GM12878 (cell line): ENCODE measurements around the gene PTTG1. TPM values are rescaled to one million over a fixed set of nuclear protein-coding genes. Genes with fewer than 3 reads are reported as not detected.

ENCODE experiments used
- ATAC-seq: fragments of 200-7000 bp; cut with Tn5 transposase; 3 replicates; pipeline ENCODE4 v1.9.1; 2020; ENCODE audit warnings: mild to moderate bottlenecking, moderate library complexity
- BruUV-seq: library from RNA; stranded (reverse); fragments of 400-500 nt; replicated peaks from 2 replicates; lab custom pipeline; 2021; lab: Mats Ljungman, UMichigan
- CTCF ChIA-PET: fragments of 300-600 bp; sonication (Branson Sonifier 250); formaldehyde crosslinking; extraction: SDS; loops from one replicate; lab custom pipeline; 2021; ENCODE audit warnings: inconsistent platforms; lab: Yijun Ruan, JAX
- POLR2A ChIA-PET: fragments of 350-600 bp; formaldehyde crosslinking; extraction: SDS; loops from one replicate; lab custom pipeline; 2021; ENCODE audit warnings: inconsistent platforms; lab: Charles Lee
- RAD21 ChIA-PET: fragments of 300-600 bp; sonication (Branson Sonifier 250); formaldehyde crosslinking; loops from one replicate; lab custom pipeline; 2023; ENCODE audit warnings: antibody characterized with exemption; ENCODE audit not compliant: unreplicated experiment; lab: Charles Lee
- SMC1A ChIA-PET: fragments of 300-600 bp; sonication (Branson Sonifier 250); formaldehyde crosslinking; loops from one replicate; lab custom pipeline; 2023; ENCODE audit not compliant: unreplicated experiment, uncharacterized antibody; lab: Charles Lee
- DNase-seq: peaks from one replicate; pipeline ENCODE4 v3.0.0-alpha.2; 2011; ENCODE audit warnings: low read depth, low spot score
- FAIRE-seq: peaks from 3 replicates; lab custom pipeline; 2011; peaks lifted over from hg19 to GRCh38; lab: Jason Lieb, UNC
- H2AFZ ChIP-seq: 2 replicates; pipeline ENCODE4 v1.6.0; 2011; ENCODE audit warnings: low read depth, low read length, control low read depth; ENCODE audit not compliant: control insufficient read depth
- H3K27ac ChIP-seq: 2 replicates; pipeline ENCODE4 v1.5.1; 2011; ENCODE audit warnings: control low read depth; ENCODE audit not compliant: control insufficient read depth, insufficient read depth
- H3K27me3 ChIP-seq, 2 experiments: replicated peaks in 1 of 2; 2 replicates each; pipeline versions ENCODE4 v1.6.0 to v1.6.1; 2011; ENCODE audit warnings: low read length in 1 of 2; ENCODE audit not compliant: control insufficient read depth in 2 of 2, insufficient read depth in 2 of 2
- H3K36me3 ChIP-seq, 2 experiments: 2 replicates each; pipeline ENCODE4 v1.5.1; 2011; ENCODE audit warnings: low read length in 1 of 2; ENCODE audit not compliant: control insufficient read depth in 2 of 2, insufficient read depth in 2 of 2
- H3K4me1 ChIP-seq: 2 replicates; pipeline ENCODE4 v1.6.1; 2011; ENCODE audit warnings: mild to moderate bottlenecking, low read length, moderate library complexity, mixed read lengths; ENCODE audit not compliant: control insufficient read depth, insufficient read depth
- H3K4me2 ChIP-seq: 2 replicates; pipeline ENCODE4 v1.6.0; 2011; ENCODE audit warnings: control low read depth; ENCODE audit not compliant: control insufficient read depth, insufficient read depth
- H3K4me3 ChIP-seq: fragments of 200-600 bp; sonication (generic); 2 replicates; pipeline ENCODE4 v1.5.1; 2016
- H3K79me2 ChIP-seq: 2 replicates; pipeline ENCODE4 v1.6.0; 2011; ENCODE audit warnings: low read length; ENCODE audit not compliant: control insufficient read depth, insufficient read depth
- H3K9ac ChIP-seq: 2 replicates; pipeline ENCODE4 v1.8.0; 2011; ENCODE audit warnings: low read length, control low read depth, mixed read lengths; ENCODE audit not compliant: control insufficient read depth, insufficient read depth
- H3K9me3 ChIP-seq: replicated peaks from 3 replicates; pipeline ENCODE4 v1.5.1; 2011; ENCODE audit warnings: mild to moderate bottlenecking, low read length; ENCODE audit not compliant: control insufficient read depth, insufficient read depth
- H4K20me1 ChIP-seq: 2 replicates; pipeline ENCODE4 v1.6.0; 2011; ENCODE audit not compliant: control insufficient read depth, insufficient read depth
- BACH1 ChIP-seq: fragments of 450-650 bp; IDR thresholded peaks from 2 replicates; pipeline ENCODE4 v1.6.1; 2017; ENCODE audit warnings: mild to moderate bottlenecking, borderline replicate concordance
- BCL11A ChIP-seq: IDR thresholded peaks from 2 replicates; pipeline ENCODE4 v1.6.1; 2011; ENCODE audit warnings: low read depth, low read length
- CBX3 ChIP-seq: fragments of 200-600 bp; sonication (generic); IDR thresholded peaks from 2 replicates; pipeline ENCODE4 v1.6.1; 2016; ENCODE audit warnings: low read depth, borderline replicate concordance
- ETV6 ChIP-seq, 2 experiments: fragments of 450-650 bp in 1 of 2; IDR thresholded peaks in 1 of 2; conservative IDR thresholded peaks in 1 of 2; 2 replicates each; pipeline ENCODE4 v1.6.1; 2014; ENCODE audit warnings: antibody characterized with exemption in 1 of 2, borderline replicate concordance in 1 of 2, low read depth in 1 of 2, mild to moderate bottlenecking in 1 of 2, moderate library complexity in 1 of 2
- HCFC1 ChIP-seq: fragments of 150-350 bp; IDR thresholded peaks from 2 replicates; pipeline ENCODE4 v1.6.1; 2014; ENCODE audit warnings: low read length
- IKZF2 ChIP-seq, 2 experiments: fragments of 450-650 bp; IDR thresholded peaks; 2 replicates each; pipeline ENCODE4 v1.6.1; 2017; ENCODE audit warnings: mild to moderate bottlenecking in 2 of 2, moderate library complexity in 2 of 2
- IRF3 ChIP-seq: fragments of 450-650 bp; IDR thresholded peaks from 2 replicates; pipeline ENCODE4 v1.6.1; 2014; ENCODE audit warnings: mild to moderate bottlenecking
- KAT2A ChIP-seq: conservative IDR thresholded peaks from 2 replicates; pipeline ENCODE4 v1.6.1; 2011; ENCODE audit warnings: low read depth, low read length; ENCODE audit not compliant: control insufficient read depth
- KDM1A ChIP-seq: fragments of 200-600 bp; sonication (generic); IDR thresholded peaks from 2 replicates; pipeline ENCODE4 v1.6.1; 2016; ENCODE audit warnings: borderline replicate concordance
- MYB ChIP-seq: fragments of 150-350 bp; IDR thresholded peaks from 2 replicates; pipeline ENCODE4 v1.6.1; 2014; ENCODE audit warnings: mild to moderate bottlenecking, low read depth, low read length, borderline replicate concordance
- NBN ChIP-seq: fragments of 450-650 bp; IDR thresholded peaks from 2 replicates; pipeline ENCODE4 v1.6.1; 2016
- NFYA ChIP-seq: IDR thresholded peaks from 2 replicates; pipeline ENCODE4 v1.6.1; 2011; ENCODE audit warnings: low read depth, mild to moderate bottlenecking, low read length, improper control_type of control experiment, borderline replicate concordance
- NFYB ChIP-seq: IDR thresholded peaks from 2 replicates; pipeline ENCODE4 v1.6.1; 2011; ENCODE audit warnings: low read depth, mild to moderate bottlenecking, low read length, improper control_type of control experiment, moderate library complexity; ENCODE audit not compliant: insufficient read depth
- NR2C1 ChIP-seq: fragments of 450-650 bp; IDR thresholded peaks from 2 replicates; pipeline ENCODE4 v1.6.1; 2017; ENCODE audit warnings: antibody characterized with exemption, mild to moderate bottlenecking, moderate library complexity
- PAX8 ChIP-seq: fragments of 450-650 bp; IDR thresholded peaks from 2 replicates; pipeline ENCODE4 v1.6.1; 2017; ENCODE audit warnings: mild to moderate bottlenecking, moderate library complexity
- POU2F2 ChIP-seq: IDR thresholded peaks from 3 replicates; pipeline ENCODE4 v1.6.1; 2011; ENCODE audit warnings: low read depth, mild to moderate bottlenecking, low read length, borderline replicate concordance
- SIX5 ChIP-seq: IDR thresholded peaks from 2 replicates; pipeline ENCODE4 v1.6.1; 2011; ENCODE audit warnings: mild to moderate bottlenecking, low read depth, low read length, moderate library complexity; ENCODE audit not compliant: severe bottlenecking
- TCF3 ChIP-seq: IDR thresholded peaks from 2 replicates; pipeline ENCODE4 v1.6.1; 2012; ENCODE audit warnings: low read depth, mild to moderate bottlenecking, low read length, borderline replicate concordance; ENCODE audit not compliant: insufficient read depth
- TCF7 ChIP-seq: IDR thresholded peaks from 2 replicates; pipeline ENCODE4 v1.6.1; 2014; ENCODE audit warnings: antibody characterized with exemption, borderline replicate concordance
- WRNIP1 ChIP-seq: IDR thresholded peaks from 2 replicates; pipeline ENCODE4 v1.6.1; 2011; ENCODE audit warnings: low read depth, low read length, improper control_type of control experiment, borderline replicate concordance
- ZNF207 ChIP-seq: fragments of 450-650 bp; IDR thresholded peaks from 2 replicates; pipeline ENCODE4 v1.6.1; 2014; ENCODE audit warnings: antibody characterized with exemption, mild to moderate bottlenecking, borderline replicate concordance
- WGBS: methylation state at CpG from one replicate; pipeline ENCODE4 v1.1.6; 2016; ENCODE audit warnings: low lambda C conversion rate; ENCODE audit not compliant: insufficient replicate concordance, insufficient coverage; ENCODE audit errors: missing lambda C conversion rate; 5-methylcytosine and 5-hydroxymethylcytosine counted together
- in situ Hi-C: fragments of 300-500 bp; cut with MboI; formaldehyde crosslinking; loops from 9 replicates; pipeline ENCODE4 v1.14.3; 2018; ENCODE audit warnings: mixed read lengths
- intact Hi-C: fragments of 100-400 bp; cut with micrococcal nuclease; formaldehyde crosslinking; loops from one replicate; pipeline ENCODE4 v1.14.2; 2022; ENCODE audit not compliant: unreplicated experiment
- polyA plus RNA-seq, 11 experiments: library from polyadenylated mRNA; depleted of rRNA in 4 of 11; unstranded in 6 of 11; stranded (reverse) in 5 of 11; fragments of >200 nt; fragmentation: Nextera tagmentation in 4 of 11; fragmentation: Illumina TruSeq in 1 of 11; extraction: Ambion mirVana in 4 of 11; extraction: Trizol in 1 of 11; gene quantifications; 1 replicate in 1 of 11; 2 replicates in 10 of 11; pipeline versions ENCODE4 v1.2.1 to v1.2.3, GENCODE V29; 2011 to 2016; ENCODE audit warnings: inconsistent platforms in 2 of 11, missing spikeins in 2 of 11, low read depth in 1 of 11
- total RNA-seq, 4 experiments: library from RNA; depleted of rRNA in 3 of 4; stranded (reverse); fragments of >200 nt in 3 of 4; fragmentation: Illumina TruSeq in 1 of 4; extraction: Trizol in 1 of 4; gene quantifications; 2 replicates each; pipeline versions ENCODE4 v1.2.1 to v1.2.3, GENCODE V29; 2013 to 2021
- TF ChIP-seq, protein P1 (sequence below): IDR thresholded peaks from 2 replicates; pipeline ENCODE4 v1.6.1; 2011; ENCODE audit warnings: low read depth, mild to moderate bottlenecking, low read length, moderate library complexity, borderline replicate concordance; ENCODE audit errors: extremely low read depth
- TF ChIP-seq, protein P2 (sequence below): IDR thresholded peaks from 2 replicates; pipeline ENCODE4 v1.6.1; 2012; ENCODE audit warnings: low read depth, low read length, improper control_type of control experiment

Gene PTTG1
- total and polyA plus RNA-seq, 10 of the 15 experiments (the other 5 are each of a cell fraction or from before 2014, with no cell fraction given) = 154 to 1,033 (median 377) TPM

- TF ChIP-seq IRF3 (no peak), PAX8 (no peak), BCL11A (no peak), WRNIP1 (no peak), CBX3 (no peak), IKZF2 (IDR thresholded peaks at IDR 0.05) (no peak)
These were observed 22.8 kb downstream of the PTTG1 start (continued) for GRCh38 chr5:160444407-160444806.

DNA sequence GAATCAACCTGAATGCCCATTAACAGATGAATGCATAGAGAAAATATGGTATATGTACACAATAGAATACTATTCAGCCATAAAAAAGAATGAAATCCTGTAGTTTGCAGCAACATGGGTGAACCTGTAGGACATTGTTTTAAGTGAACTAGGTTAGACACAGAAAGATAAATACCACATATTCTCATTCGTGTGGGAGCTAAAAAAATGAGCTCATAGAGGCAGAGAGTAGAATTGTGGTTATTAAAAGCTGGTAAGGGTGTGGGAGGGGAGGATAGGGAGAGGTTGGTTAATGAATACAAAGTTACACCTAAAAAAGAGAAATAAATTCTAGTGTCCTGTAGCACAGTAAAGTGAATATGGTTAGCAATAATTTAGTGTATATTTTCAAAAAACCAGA is 23.5 kb downstream of the PTTG1 start:
- peaks cover 11% of the 10 kb centered on the region for H3K9me3 ChIP-seq
- H3K9ac ChIP-seq = no peak overlapping the region
- peaks cover 62% of the 10 kb centered on the region for H3K4me1 ChIP-seq
- H3K4me3 ChIP-seq = no peak overlapping the region
- in situ Hi-C loops (no loop called here), intact Hi-C loops (no loop called here)
- H3K36me3 ChIP-seq = no peaks in the 10 kb centered on the region
- no peak for DNase-seq
- H3K27me3 ChIP-seq = no peaks in the 10 kb centered on the region
- POLR2A ChIA-PET = interaction anchor here (0.9 to 2.4 kb wide), 8 partner anchors 9 to 28 kb away, joined by 3 to 22 read pairs (median 4); partner anchors contain the start of gene SLU7
- peaks cover 31% of the 10 kb centered on the region for H3K79me2 ChIP-seq
- H4K20me1 ChIP-seq = no peaks in the 10 kb centered on the region
- RAD21 ChIA-PET = interaction anchor here (0.7 to 5.1 kb wide), 7 partner anchors 9 to 56 kb away, joined by 3 to 67 read pairs (median 3); partner anchors contain the start of gene SLU7
- H2AFZ ChIP-seq = no peak overlapping the region
- CTCF ChIA-PET = interaction anchor here (0.6 to 1.4 kb wide), 4 partner anchors 14 to 98 kb away, joined by 3 to 6 read pairs (median 4); no protein-coding TSS in a partner anchor
- WGBS = 0% methylated on average over 1 of the region's 1 CpG
- H3K4me2 ChIP-seq = no peak overlapping the region
- FAIRE-seq = no peak
- no TSS peak for BruUV-seq
- ATAC-seq = peak; percentile 37
- SMC1A ChIA-PET = interaction anchor here (0.7 to 4.9 kb wide), 8 partner anchors 9 to 61 kb away, joined by 3 to 81 read pairs (median 5); no protein-coding TSS in a partner anchor
- H3K27ac ChIP-seq = no peak overlapping the region
- TF ChIP-seq NFYB (no peak), NFYA (no peak), KAT2A (no peak), NR2C1 (no peak), POU2F2 (no peak), NBN (peak; percentile 72; the same call in 1 of the 2 replicates), SIX5 (no peak), TCF3 (no peak), ZNF207 (0 out of 2 replicates have a peak, but pooled peaks have one; percentile 56), HCFC1 (no peak), KDM1A (no peak), MYB (no peak), BACH1 (no peak), ETV6 (conservative IDR thresholded peaks at IDR 0.05 in 1 of 2, IDR thresholded peaks at IDR 0.05 in 1 of 2; ENCODE audit: borderline replicate concordance in 1 of 2, low read depth in 1 of 2) (no peak), TCF7 (no peak)
- TF ChIP-seq, protein P1, sequence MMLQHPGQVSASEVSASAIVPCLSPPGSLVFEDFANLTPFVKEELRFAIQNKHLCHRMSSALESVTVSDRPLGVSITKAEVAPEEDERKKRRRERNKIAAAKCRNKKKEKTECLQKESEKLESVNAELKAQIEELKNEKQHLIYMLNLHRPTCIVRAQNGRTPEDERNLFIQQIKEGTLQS = no peak
- TF ChIP-seq, protein P2, sequence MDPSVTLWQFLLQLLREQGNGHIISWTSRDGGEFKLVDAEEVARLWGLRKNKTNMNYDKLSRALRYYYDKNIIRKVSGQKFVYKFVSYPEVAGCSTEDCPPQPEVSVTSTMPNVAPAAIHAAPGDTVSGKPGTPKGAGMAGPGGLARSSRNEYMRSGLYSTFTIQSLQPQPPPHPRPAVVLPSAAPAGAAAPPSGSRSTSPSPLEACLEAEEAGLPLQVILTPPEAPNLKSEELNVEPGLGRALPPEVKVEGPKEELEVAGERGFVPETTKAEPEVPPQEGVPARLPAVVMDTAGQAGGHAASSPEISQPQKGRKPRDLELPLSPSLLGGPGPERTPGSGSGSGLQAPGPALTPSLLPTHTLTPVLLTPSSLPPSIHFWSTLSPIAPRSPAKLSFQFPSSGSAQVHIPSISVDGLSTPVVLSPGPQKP = no peak
